HG03060 (cell line): ENCODE measurements around the gene CHST9.

Experiments
- ATAC-seq: cut with Tn5 transposase; IDR thresholded peaks from one replicate; pipeline ENCODE4 v1.9.1; 2021; ENCODE audit warnings: low read depth, moderate number of reproducible peaks; ENCODE audit not compliant: unreplicated experiment

Gene CHST9

GRCh38 chr18:26888259-26888658, 296.8 kb downstream of the CHST9 start:
- no peak for ATAC-seq

DNA sequence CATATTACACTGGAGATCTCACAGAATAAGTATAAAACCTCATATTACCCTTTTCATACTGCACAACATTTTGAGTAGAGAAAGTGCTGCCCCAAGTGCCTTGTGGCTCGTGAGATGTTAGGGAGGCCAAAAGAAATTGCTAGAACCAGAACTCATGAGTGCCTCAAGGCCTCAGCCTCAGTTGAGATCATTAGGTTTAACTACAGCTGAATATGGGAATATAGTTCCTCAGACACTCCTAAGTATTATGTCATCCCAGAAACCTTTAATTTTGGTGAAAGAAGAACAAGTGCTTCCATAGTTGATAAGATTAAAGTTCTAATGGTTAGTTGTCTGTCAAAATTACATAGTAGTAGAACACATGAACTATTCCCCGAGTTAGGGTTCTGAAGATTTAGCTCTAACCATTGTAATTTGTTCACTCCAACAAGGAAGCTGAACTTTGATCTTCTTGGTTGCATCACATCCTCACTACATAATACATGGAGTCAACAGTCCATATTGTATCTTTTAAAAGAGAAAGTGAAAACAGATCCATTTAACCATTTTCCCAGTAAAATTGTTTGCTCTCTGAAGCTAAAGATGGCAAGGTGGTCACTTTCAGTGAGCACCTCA, 310.0 kb downstream of the CHST9 start:
- no peak for ATAC-seq

GRCh38 chr18:26874283-26874682, 310.8 kb downstream of the CHST9 start:
- ATAC-seq = no peak

DNA sequence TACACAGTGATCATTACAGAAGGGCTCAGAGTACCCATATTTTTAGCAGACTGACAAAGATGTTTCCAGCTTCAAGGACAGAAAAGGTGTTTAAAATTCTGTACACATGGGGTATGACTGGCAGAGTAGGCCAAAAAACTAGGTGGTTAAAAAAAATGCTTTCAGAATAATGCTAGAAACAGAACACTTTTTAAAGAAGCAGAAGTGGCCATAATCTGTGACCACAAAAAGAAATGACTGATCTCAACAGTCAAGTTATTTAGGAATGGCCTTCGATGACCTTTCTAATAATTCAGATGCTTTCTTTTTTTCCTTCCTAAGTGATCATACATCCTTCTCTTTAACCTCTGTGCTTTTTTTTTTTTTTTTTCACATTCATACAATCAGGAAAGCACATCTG, 315.5 kb downstream of the CHST9 start:
- ATAC-seq = no peak

DNA sequence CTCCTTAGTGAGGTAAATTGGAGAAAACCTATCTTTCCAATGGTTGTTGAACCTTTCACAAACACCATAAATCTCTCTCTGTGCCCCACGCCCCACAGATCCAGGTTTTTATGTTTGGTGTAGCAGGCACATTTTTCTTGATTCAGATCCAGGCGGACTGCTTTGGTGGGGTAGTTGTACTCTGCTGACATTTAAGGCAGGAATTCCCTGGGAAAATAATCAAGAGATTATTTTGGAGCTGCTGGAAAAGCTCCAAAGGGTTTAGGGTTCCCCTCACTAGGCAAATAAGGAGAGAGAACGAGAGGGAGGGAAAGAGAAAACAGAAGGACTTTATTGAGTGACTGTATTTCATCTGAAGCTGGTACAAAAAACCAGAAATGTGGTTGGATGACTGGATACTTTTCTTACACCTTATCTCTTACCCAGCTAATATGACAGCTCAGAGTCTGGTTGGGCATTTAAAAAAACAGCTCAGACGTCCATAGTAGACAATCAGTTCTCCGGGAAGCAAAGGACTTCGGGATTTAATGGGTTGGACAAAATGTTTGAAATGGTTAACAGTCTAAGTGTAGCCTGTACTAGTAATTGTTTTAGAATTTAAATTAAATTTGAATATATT, 316.0 kb downstream of the CHST9 start:
- no peak for ATAC-seq

DNA sequence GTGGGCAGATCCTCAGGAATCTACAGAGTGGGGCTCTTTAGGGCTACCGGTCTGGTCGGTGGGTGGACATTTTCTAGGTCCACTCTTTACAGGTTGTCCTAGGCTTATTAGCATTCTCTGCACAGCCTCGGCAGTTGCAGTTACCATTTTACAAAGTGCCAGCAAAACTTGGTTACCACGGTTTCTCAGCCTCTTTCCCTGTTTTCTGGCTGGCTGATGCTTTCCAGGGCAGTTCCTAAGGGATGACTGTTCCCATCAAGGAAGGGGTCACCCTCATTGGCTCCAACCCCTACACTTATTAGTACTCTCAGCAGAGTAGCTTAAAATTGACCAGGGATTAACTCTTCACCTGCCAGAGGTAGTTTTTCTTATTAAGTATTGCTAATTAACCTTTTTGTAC, 317.6 kb downstream of the CHST9 start:
- no peak for ATAC-seq

GRCh38 chr18:26865557-26865956, 319.6 kb downstream of the CHST9 start, which contains the start of gene AQP4:
TSS of gene AQP4 (minus strand) at chr18:26865707. CDS start at chr18:26865689, 18 bp downstream.
- ATAC-seq = no peak

DNA sequence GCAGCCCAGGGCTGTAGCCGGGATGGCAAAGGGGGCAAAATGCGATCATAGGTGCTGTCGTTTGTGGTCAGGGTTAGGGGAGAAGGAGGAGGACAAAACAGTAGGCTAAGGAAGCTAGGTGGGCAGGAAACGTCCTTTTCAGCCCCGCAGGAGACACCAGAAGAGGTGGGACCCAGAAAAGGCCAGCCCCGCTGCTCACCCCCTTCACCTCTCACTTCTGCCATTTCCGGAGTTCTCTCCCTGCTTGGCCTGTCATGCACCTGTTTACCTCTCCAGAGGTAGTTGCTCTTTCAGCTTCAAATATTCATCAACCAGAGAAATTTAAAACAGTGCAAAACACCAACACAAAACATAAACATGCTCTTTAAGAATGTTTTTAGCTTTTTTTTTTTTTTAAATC, 320.4 kb downstream of the CHST9 start:
- no peak for ATAC-seq

DNA sequence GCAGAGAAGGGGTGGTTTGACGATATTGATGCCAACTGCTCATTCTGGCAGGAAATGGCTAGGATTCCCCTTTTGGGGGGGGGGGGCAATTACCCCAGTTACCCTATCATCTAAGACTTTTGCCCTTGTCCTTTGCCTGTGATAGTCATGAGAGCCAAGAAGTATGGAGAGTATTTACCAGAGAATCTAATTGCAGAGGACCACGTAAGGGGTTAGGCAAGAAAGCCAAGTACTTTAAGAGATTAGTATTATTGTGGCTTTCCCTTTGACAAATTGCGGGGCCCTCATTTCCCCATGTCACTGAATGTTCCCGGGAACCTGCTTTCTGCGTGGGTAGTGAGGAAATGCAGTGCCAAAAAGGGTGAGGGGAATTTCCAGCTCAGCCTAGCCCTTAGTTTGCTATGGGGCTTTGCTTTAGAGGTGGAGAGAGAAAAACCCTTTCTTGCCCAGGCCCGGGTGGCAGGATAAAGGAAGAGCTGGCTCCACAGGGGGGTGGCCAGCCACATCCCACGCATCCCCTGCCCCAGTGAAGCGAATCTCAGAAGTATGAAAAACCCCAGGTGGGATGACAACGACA, 321.1 kb downstream of the CHST9 start:
- no peak for ATAC-seq

DNA sequence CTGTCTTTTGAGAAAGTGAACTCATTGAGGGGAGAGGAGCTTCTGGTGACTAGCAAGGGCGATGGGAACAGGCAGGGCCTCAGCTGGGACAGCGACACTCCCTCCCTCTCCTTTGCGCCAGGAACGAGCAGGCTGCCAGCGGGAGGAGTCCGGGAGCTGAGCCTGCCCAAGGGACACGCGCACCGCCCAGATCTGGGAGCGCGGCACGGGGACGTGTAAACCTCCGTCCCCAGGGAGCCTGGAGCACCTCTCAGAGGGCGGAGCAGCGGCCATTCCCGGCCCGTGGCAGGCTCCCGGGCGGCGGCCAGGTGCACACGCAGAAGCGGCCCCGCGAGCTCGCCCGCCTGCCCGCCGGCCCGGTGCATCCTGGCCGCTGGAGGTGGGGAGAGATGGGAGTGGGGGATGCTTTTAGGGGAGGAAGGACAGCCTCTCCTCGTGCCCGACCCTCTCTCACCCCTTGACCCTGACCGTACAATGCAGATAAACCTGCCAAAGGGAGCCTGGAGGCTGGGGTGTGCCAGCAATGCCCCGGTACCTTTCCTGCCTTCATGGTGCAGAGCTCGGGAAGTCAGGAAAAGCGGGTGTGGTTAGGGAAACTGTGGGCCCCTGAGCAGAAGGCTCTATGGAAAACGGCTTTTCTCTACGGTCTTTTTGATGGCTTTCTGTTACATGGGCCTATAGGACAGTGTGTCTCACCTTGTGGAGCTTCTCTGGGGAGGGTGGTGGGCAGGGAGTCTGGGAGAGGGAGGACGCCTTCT, 321.8 kb downstream of the CHST9 start:
- no peak for ATAC-seq

DNA sequence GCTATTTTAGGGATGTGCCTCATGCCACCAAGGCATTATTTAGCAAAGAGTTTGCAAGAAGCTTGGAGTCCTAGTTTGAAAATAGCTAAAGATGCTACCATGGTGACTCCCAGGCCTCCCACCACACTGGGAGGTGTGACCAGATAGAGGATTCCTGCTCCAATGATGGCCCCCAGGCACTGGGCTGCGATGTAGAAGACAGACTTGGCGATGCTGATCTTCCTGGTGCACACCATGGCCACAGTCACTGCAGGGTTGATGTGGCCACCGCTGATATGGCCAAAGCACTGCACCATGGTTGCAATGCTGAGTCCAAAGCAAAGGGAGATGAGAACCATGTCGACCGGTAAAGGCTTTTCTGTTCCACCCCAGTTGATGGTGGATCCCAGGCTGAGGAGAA, 323.0 kb downstream of the CHST9 start:
- no peak for ATAC-seq
